ENCODE results near the gene MYMX.
"Not testable (repeated sequence)": the region's sequence is repeated elsewhere in the genome, so short reads cannot be mapped to it uniquely, and the experiment has no call there.

The MYMX gene

DNA sequence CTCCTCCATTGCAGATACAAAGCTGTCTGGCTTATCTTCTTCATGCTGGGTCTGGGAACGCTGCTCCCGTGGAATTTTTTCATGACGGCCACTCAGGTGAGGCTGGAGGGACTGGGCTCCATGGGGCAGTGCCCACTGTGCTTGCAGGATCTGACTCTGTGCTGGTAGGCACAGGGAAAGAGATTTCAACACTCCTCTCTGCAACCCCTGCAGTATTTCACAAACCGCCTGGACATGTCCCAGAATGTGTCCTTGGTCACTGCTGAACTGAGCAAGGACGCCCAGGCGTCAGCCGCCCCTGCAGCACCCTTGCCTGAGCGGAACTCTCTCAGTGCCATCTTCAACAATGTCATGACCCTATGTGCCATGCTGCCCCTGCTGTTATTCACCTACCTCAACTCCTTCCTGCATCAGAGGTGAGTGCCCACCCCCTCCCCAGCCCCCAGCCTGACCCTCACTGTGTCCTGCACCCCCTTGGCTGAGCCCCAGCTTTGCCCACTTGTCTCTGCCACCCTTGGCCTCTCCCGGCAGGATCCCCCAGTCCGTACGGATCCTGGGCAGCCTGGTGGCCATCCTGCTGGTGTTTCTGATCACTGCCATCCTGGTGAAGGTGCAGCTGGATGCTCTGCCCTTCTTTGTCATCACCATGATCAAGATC, 12.8 kb downstream of the MYMX start:
- Mint-ChIP-seq H3K9me3 (no peaks in the 10 kb centered on the region), H3K4me3 (no peak overlapping the region), H3K36me3 (ENCODE audit: low read depth) (peaks cover 18% of the 10 kb centered on the region), H3K4me1 (peaks cover 84% of the 10 kb centered on the region), H3K27ac (peak overlapping the region; percentile 77), H3K27me3 (ENCODE audit: low read depth, poor library complexity) (peaks cover 4% of the 10 kb centered on the region)
- DNase-seq = no peak
- TF ChIP-seq, protein P1, sequence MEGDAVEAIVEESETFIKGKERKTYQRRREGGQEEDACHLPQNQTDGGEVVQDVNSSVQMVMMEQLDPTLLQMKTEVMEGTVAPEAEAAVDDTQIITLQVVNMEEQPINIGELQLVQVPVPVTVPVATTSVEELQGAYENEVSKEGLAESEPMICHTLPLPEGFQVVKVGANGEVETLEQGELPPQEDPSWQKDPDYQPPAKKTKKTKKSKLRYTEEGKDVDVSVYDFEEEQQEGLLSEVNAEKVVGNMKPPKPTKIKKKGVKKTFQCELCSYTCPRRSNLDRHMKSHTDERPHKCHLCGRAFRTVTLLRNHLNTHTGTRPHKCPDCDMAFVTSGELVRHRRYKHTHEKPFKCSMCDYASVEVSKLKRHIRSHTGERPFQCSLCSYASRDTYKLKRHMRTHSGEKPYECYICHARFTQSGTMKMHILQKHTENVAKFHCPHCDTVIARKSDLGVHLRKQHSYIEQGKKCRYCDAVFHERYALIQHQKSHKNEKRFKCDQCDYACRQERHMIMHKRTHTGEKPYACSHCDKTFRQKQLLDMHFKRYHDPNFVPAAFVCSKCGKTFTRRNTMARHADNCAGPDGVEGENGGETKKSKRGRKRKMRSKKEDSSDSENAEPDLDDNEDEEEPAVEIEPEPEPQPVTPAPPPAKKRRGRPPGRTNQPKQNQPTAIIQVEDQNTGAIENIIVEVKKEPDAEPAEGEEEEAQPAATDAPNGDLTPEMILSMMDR (IDR thresholded peaks at IDR 0.05) = no peak

- H3K36me3 Mint-ChIP-seq (ENCODE audit: low read depth) = peaks cover 18% of the 10 kb centered on the region
- no peaks in the 10 kb centered on the region for H3K9me3 Mint-ChIP-seq
- H3K4me3 Mint-ChIP-seq = no peak overlapping the region
- TF ChIP-seq, protein P1 (IDR thresholded peaks at IDR 0.05) = no peak
- DNase-seq = no peak
- peaks cover 84% of the 10 kb centered on the region for H3K4me1 Mint-ChIP-seq
- no peak overlapping the region for H3K27ac Mint-ChIP-seq
- H3K27me3 Mint-ChIP-seq (ENCODE audit: low read depth, poor library complexity) = peaks cover 4% of the 10 kb centered on the region
Measured at GRCh38 chr6:44230034-44230675, 13.4 kb downstream of the MYMX start.

GRCh38 chr6:44231426-44231825, 14.7 kb downstream of the MYMX start:
- not testable (repeated sequence) for H3K27me3 Mint-ChIP-seq (ENCODE audit: low read depth, poor library complexity); H3K9me3 Mint-ChIP-seq; DNase-seq; H3K27ac Mint-ChIP-seq
- Mint-ChIP-seq H3K36me3 (ENCODE audit: low read depth) (peaks cover 18% of the 10 kb centered on the region), H3K4me3 (peak overlapping the region; percentile 63), H3K4me1 (peaks cover 84% of the 10 kb centered on the region)

DNA sequence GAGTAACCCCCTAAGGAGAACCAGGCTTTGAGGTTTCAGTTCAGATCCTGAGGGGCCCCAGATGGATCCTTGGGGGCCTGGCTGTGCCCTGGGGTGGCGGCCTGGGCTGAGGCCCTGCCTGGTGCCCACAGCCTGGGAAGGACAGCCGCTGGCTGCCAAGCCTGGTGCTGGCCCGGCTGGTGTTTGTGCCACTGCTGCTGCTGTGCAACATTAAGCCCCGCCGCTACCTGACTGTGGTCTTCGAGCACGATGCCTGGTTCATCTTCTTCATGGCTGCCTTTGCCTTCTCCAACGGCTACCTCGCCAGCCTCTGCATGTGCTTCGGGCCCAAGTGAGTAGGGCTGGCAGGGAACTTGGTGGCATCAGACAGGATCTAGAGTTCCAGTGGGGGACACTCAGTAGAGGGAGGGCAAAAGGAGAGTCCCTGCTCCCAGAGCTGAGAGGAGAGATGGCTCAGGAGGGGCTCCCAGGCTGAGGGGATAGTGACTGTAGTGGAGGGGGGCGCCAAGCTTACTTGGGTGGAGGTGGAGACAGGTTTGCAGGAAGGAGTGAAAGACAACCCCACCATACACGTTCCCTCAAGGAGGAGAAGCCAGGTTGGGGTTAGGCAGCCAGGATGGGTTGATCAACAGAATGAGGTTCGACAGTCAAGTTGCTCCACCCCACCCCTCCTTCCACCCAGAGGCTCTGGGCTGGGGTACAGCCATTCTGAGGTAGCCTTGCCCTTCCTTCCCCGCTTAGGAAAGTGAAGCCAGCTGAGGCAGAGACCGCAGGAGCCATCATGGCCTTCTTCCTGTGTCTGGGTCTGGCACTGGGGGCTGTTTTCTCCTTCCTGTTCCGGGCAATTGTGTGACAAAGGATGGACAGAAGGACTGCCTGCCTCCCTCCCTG, 16.2 kb downstream of the MYMX start:
- TF ChIP-seq, protein P1 (IDR thresholded peaks at IDR 0.05) = no peak

GRCh38 chr6:44233567-44234100, 16.9 kb downstream of the MYMX start:
- Mint-ChIP-seq H3K9me3 (no peaks in the 10 kb centered on the region), H3K36me3 (ENCODE audit: low read depth) (peaks cover 18% of the 10 kb centered on the region), H3K4me1 (peaks cover 79% of the 10 kb centered on the region), H3K27ac (peak overlapping the region; percentile 49), H3K27me3 (ENCODE audit: low read depth, poor library complexity) (peaks cover 10% of the 10 kb centered on the region), H3K4me3 (no peak overlapping the region)
- DNase-seq = no peak
- TF ChIP-seq, protein P1 (IDR thresholded peaks at IDR 0.05) = no peak

More for the DNA sequence above, 16.2 kb downstream of the MYMX start:
- Mint-ChIP-seq H3K27ac (peak overlapping the region; percentile 26), H3K27me3 (ENCODE audit: low read depth, poor library complexity) (peaks cover 6% of the 10 kb centered on the region), H3K4me3 (no peak overlapping the region), H3K9me3 (no peaks in the 10 kb centered on the region), H3K4me1 (peaks cover 79% of the 10 kb centered on the region), H3K36me3 (ENCODE audit: low read depth) (peaks cover 18% of the 10 kb centered on the region)
- no peak for DNase-seq
